Ectodermal cell (in vitro differentiated cells): Measurements from ENCODE around the gene BNC2. TPM values are rescaled to one million over a fixed set of nuclear protein-coding genes. Genes with fewer than 3 reads are reported as not detected.
"Not testable (repeated sequence)": the region's sequence is repeated elsewhere in the genome, so short reads cannot be mapped to it uniquely, and the experiment has no call there.

Experiments used
- H3K27ac ChIP-seq: 2 replicates; pipeline ENCODE4 v1.7.0; 2013; ENCODE audit warnings: mild to moderate bottlenecking, low read depth, low read length; ENCODE audit not compliant: insufficient read depth, poor library complexity, severe bottlenecking
- H3K27me3 ChIP-seq: 2 replicates; pipeline ENCODE4 v1.7.0; 2013; ENCODE audit warnings: mild to moderate bottlenecking, low read length; ENCODE audit not compliant: insufficient read depth, control insufficient read depth, poor library complexity, severe bottlenecking
- H3K36me3 ChIP-seq: one replicate; pipeline ENCODE4 v1.7.0; 2013; ENCODE audit warnings: low read length; ENCODE audit not compliant: control insufficient read depth, insufficient read depth
- H3K4me1 ChIP-seq: one replicate; pipeline ENCODE4 v1.7.0; 2013; ENCODE audit warnings: low read length; ENCODE audit not compliant: control insufficient read depth, insufficient read depth
- H3K4me3 ChIP-seq: 2 replicates; pipeline ENCODE4 v1.7.0; 2013; ENCODE audit warnings: low read depth, low read length, control low read depth; ENCODE audit not compliant: insufficient read depth
- H3K9me3 ChIP-seq: 2 replicates; pipeline ENCODE4 v1.7.0; 2013; ENCODE audit warnings: mild to moderate bottlenecking, low read length, moderate library complexity; ENCODE audit not compliant: control insufficient read depth
- WGBS, 2 experiments: methylation state at CpG; one replicate each; pipeline ENCODE4 v1.1.7; 2013; ENCODE audit warnings: missing lambda C conversion rate in 2 of 2; 5-methylcytosine and 5-hydroxymethylcytosine counted together
- polyA plus RNA-seq, 4 experiments: library from polyadenylated mRNA; stranded (reverse); fragments of 50-300 nt; gene quantifications; one replicate each; pipeline ENCODE4 v1.2.3, GENCODE V29; 2013

The BNC2 gene, protein sequence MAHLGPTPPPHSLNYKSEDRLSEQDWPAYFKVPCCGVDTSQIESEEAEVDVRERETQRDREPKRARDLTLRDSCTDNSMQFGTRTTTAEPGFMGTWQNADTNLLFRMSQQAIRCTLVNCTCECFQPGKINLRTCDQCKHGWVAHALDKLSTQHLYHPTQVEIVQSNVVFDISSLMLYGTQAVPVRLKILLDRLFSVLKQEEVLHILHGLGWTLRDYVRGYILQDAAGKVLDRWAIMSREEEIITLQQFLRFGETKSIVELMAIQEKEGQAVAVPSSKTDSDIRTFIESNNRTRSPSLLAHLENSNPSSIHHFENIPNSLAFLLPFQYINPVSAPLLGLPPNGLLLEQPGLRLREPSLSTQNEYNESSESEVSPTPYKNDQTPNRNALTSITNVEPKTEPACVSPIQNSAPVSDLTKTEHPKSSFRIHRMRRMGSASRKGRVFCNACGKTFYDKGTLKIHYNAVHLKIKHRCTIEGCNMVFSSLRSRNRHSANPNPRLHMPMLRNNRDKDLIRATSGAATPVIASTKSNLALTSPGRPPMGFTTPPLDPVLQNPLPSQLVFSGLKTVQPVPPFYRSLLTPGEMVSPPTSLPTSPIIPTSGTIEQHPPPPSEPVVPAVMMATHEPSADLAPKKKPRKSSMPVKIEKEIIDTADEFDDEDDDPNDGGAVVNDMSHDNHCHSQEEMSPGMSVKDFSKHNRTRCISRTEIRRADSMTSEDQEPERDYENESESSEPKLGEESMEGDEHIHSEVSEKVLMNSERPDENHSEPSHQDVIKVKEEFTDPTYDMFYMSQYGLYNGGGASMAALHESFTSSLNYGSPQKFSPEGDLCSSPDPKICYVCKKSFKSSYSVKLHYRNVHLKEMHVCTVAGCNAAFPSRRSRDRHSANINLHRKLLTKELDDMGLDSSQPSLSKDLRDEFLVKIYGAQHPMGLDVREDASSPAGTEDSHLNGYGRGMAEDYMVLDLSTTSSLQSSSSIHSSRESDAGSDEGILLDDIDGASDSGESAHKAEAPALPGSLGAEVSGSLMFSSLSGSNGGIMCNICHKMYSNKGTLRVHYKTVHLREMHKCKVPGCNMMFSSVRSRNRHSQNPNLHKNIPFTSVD
- 1.1 TPM for polyA plus RNA-seq (2013, experiment 1 of 4)
- 1.1 TPM for polyA plus RNA-seq (2013, experiment 2 of 4)
- polyA plus RNA-seq (2013, experiment 3 of 4), result 2.6 TPM
- 2.3 TPM for polyA plus RNA-seq (2013, experiment 4 of 4)

DNA sequence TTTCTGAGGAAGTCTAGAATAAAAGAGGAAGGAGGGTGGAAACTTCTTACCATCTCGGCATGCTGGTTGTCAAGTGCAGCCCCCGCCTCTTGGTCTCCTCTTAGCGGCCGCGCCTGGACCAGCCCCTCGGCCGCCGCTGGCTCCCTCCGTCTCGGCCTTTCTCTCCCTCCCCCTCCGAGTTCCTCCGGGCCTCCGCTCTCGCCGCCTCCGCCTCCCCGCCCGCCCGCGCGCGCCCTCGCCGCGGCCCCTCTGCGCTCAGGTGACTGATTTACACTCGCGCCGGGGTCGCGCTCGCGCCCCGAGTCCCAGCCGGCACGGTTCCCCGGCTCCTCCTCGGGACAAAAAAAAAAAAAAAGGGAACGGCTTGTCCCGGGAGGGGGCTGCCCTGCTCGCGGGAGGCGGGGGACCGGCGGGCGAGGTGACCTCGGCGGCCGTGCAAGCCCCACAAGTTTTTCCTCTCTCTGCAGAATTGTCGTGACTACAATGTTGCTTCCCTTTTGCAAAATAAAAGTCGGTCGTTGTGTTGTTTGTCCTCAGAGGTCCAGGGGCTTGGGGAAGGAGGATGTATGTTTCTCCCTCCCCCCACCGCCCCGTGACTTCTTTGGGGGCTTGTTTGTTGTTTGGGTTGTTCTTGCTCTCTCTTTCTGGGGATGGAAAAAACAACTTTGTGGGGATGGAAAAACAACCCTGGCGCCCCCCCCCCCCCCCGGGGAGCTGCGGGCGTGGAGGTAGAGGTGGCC lies at the start of gene BNC2:
BNC2 (minus strand) TSS at position 75 of the 740 bp plus-strand sequence; CDS start at position 53, 22 bp downstream.
- H3K4me3 ChIP-seq, result peak within 1 kb of the TSS; percentile 72
- peaks cover 65% of the 10 kb centered on the region for H3K27me3 ChIP-seq
- peaks cover 4% of the 10 kb centered on the region for H3K4me1 ChIP-seq
- H3K9me3 ChIP-seq, result no peaks in the 10 kb centered on the region
- 1% methylated on average over 51 to 56 of the region's 58 CpGs for WGBS, 2 experiments
- H3K36me3 ChIP-seq, result no peaks in the 10 kb centered on the region
- H3K27ac ChIP-seq, result no peak within 1 kb of the TSS

DNA sequence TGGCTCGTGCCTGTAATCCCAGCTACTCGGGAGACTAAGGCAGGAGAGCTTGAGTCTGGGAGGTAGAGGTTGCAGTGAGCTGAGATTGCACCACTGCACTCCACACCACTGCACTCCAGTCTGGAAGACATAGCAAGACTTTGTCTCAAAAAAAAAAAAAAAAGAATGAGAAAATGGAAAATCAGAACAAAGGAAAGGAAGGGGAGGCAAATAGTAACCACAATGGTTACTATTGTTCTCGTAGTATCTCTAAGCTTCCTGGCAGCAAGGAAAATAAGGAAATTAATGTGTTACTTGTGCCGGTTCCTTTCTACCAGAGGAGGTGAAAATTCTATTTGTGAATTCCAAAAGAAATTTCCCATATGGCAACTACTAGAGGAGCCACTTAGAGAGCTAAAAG lies 48.5 kb upstream of the BNC2 start:
- no peaks in the 10 kb centered on the region for H3K36me3 ChIP-seq
- no peaks in the 10 kb centered on the region for H3K9me3 ChIP-seq
- no peaks in the 10 kb centered on the region for H3K27me3 ChIP-seq
- H3K27ac ChIP-seq, result no peak overlapping the region
- WGBS, 2 experiments, result 77 to 85% methylated on average over 4 of the region's 4 CpGs
- no peak overlapping the region for H3K4me3 ChIP-seq
- H3K4me1 ChIP-seq, result no peaks in the 10 kb centered on the region

DNA sequence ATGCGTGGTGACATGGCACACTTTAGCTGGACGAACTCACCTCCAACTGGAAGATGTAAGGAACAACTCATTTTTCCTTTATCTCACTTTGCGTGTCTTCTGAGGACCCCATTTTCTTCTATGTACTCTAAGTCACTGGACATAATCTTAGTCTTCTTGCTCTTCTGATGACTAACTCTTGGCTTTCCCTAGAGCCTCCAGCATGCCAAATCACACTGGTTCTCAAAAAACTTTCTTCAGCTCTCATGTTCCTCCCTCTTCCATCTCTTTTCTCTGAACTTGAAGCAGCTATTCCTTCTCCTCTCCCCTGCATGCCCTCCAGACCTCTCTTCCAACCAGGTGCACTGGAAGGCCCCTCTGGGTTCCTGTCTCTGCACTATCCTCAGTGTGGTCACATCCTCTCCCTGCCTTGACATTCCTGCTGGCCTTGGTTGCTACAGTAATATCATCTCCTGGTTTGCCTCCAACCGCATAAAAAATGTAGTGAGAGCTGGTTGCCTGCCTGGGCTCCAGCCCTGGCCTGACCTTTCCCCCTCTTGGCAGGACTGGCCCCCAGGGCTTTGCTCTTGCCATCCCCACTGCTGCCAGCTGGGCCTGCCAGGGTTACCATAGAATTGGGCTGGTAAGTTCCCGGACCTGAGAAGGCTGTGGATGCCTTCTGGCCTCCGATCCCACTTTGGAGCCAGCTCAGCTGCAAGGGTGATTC lies 44.8 kb upstream of the BNC2 start:
- H3K9me3 ChIP-seq, result no peaks in the 10 kb centered on the region
- H3K27ac ChIP-seq, result no peak overlapping the region
- H3K27me3 ChIP-seq, result no peaks in the 10 kb centered on the region
- H3K4me3 ChIP-seq, result no peak overlapping the region
- no peaks in the 10 kb centered on the region for H3K36me3 ChIP-seq
- H3K4me1 ChIP-seq, result no peaks in the 10 kb centered on the region
- 96 to 97% methylated on average over 6 of the region's 6 CpGs for WGBS, 2 experiments

DNA sequence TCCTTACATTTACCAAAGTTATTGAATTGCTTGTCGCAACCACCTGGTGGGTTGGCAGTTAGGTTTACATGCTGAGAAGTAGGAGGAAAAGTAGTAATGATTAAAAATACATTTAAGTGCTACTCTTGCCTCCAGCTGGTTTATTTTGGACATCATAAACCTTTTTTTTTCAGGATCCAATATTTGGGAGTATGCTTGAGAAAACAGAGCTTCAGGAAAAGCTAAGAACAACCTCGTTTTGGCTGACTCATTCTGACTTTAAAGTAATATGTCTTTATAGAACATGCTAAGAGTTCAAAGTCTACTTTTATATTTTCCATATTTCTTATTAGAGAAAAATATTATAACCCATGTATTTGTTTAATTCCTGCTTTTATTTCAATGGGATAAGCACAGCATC lies 41.7 kb upstream of the BNC2 start:
- no peak overlapping the region for H3K4me3 ChIP-seq
- no peaks in the 10 kb centered on the region for H3K9me3 ChIP-seq
- 100% methylated on average over 1 of the region's 2 CpGs for WGBS, 2 experiments
- no peak overlapping the region for H3K27ac ChIP-seq
- no peaks in the 10 kb centered on the region for H3K27me3 ChIP-seq
- no peaks in the 10 kb centered on the region for H3K36me3 ChIP-seq
- H3K4me1 ChIP-seq, result no peaks in the 10 kb centered on the region

DNA sequence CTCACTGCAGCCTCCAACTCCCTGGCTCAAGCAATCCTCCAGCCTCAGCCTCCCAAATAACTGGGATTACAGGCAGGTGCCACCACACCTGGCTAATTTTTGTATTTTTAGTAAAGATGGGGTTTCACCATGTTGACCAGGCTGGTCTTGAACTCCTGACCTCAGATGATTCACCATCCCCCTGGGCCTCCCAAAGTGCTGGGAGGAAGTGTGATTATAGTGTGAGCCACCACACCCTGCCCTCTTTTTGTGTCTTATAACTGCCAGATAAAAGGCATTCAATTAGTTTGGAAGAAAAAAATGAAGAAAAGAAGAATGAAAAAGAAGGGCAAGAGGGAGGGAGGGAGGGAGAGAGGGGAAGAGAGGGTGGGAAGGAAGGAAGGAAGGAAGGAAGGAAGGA lies 37.7 kb upstream of the BNC2 start:
- not testable (repeated sequence) for H3K4me3 ChIP-seq, H3K27ac ChIP-seq

DNA sequence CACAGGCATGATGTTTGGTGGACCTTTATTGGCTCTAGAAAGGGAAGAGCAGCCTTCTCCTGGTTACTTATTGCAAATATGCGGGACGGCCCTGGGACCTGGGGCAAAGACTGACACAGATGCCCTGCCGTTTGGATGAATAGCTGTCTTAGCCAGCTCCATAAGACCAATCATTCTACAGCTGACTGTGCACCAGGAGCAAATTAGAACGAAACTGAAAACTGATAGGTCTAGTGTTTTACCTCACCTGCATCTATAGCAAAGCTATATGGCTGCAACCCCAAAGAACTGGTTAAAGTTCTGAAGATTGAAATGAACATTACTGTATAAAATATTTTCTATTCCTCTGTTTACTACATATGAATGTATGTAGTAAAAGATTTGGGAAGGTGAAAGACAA lies 34.2 kb upstream of the BNC2 start:
- Histone ChIP-seq H3K9me3 (no peaks in the 10 kb centered on the region), H3K27ac (no peak overlapping the region), H3K27me3 (no peaks in the 10 kb centered on the region), H3K36me3 (no peaks in the 10 kb centered on the region), H3K4me1 (no peaks in the 10 kb centered on the region), H3K4me3 (no peak overlapping the region)
- 86 to 88% methylated on average over 3 to 4 of the region's 4 CpGs for WGBS, 2 experiments

More for the DNA sequence above, 37.7 kb upstream of the BNC2 start:
- not testable (repeated sequence) for H3K4me1 ChIP-seq, H3K36me3 ChIP-seq, H3K27me3 ChIP-seq, H3K9me3 ChIP-seq

DNA sequence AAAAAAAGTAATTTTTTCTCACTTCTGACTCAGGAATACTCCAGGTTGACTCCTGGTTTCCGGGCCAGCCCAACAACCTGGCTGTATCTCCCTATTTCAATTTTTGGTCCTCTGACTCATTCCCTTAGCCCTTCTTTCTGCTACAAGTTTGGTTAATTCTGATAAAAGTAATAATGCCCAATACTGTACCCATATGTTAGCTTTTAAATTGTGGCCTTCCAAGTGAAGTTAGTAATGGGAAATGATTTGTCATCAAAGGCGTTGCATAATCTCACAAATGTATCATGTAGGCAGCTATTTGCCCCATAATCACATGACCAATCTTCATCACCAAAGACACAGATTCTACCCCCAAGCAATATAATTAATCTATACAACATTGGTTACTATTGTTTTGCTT lies 31.1 kb upstream of the BNC2 start:
- 91 to 92% methylated on average over 2 of the region's 2 CpGs for WGBS, 2 experiments
- Histone ChIP-seq H3K36me3 (no peaks in the 10 kb centered on the region), H3K9me3 (no peaks in the 10 kb centered on the region), H3K4me1 (no peaks in the 10 kb centered on the region), H3K27ac (no peak overlapping the region), H3K27me3 (no peaks in the 10 kb centered on the region), H3K4me3 (no peak overlapping the region)

DNA sequence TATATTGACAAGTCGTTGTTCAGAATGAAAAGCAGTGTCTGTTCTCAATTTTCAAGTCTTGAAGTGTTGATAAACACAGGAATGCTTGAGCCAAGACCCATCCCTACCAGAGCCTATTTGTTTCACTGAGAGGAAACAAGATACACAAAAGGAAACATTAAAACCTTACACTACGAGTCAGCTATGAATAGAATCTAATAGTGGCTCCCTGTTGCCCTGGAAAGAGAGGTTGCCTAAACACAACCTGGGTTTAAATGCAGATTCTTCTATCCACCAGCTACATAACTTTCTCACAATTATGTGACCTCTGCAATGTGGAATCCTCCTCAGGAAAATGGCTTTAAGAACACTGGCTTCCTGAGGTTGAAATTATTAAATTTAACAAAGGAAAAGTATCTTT lies 29.1 kb upstream of the BNC2 start:
- WGBS, 2 experiments, result 61 to 69% methylated on average over 2 of the region's 2 CpGs

DNA sequence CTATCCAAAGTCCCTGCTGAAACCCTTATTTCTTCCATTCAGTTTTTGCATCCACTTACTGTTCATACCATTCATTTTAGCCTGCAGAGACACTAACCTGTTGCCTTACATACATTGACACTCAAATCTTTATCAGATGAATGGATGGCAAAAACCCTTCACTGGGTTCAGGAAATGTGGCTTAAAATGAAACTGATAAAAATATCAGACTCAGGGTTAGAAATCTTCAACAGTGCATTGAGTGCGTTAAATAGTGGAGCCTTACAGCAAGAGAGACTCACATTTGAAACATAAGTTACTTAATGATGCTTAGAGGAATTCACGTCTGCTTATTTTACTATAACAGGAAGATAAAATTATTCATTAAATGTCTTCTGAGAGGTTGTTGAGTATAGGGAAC lies 28.0 kb upstream of the BNC2 start:
- Histone ChIP-seq H3K4me1 (no peaks in the 10 kb centered on the region), H3K36me3 (no peaks in the 10 kb centered on the region), H3K27ac (no peak overlapping the region), H3K4me3 (no peak overlapping the region), H3K9me3 (no peaks in the 10 kb centered on the region), H3K27me3 (no peaks in the 10 kb centered on the region)
- WGBS, 2 experiments, result 86 to 88% methylated on average over 2 of the region's 2 CpGs

More for the DNA sequence above, 29.1 kb upstream of the BNC2 start:
- H3K27me3 ChIP-seq, result no peaks in the 10 kb centered on the region
- H3K4me3 ChIP-seq, result no peak overlapping the region
- no peak overlapping the region for H3K27ac ChIP-seq
- no peaks in the 10 kb centered on the region for H3K36me3 ChIP-seq
- H3K4me1 ChIP-seq, result no peaks in the 10 kb centered on the region
- no peaks in the 10 kb centered on the region for H3K9me3 ChIP-seq
